Activated naive CD8-positive, alpha-beta T cell treated with anti-CD3 and anti-CD28 coated beads, Interleukin-2, amount 50 U/mL, for 16 hours (primary cell): ENCODE results near the gene FGF1.

Source experiments
- DNase-seq: peaks from one replicate; pipeline ENCODE4 v3.0.0-alpha.2; 2020; ENCODE audit warnings: low read depth, low spot score

The FGF1 gene

DNA sequence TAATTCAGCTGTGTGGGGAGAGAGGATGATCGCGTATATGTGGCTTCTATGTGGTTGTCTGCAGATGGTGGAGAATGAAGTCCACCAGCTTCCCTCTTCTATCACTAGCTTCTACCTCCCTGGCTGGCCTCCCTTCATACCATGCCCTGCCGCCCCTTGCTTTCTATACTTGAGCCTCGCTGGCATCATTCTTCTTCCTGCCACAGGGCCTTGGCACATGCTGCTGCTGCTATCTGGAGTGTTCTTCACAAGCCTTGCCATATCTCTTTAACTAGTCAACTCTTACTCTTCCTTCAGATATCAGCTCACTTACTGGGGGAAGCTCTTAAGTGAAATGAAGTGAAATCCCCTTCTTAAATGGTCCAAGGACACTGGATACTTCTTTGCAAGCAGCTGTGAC lies 100.4 kb downstream of the FGF1 start:
- no peak for DNase-seq

- DNase-seq: no peak
Observed at GRCh38 chr5:142584891-142585290, 101.0 kb downstream of the FGF1 start.

GRCh38 chr5:142578161-142578830 lies 107.6 kb downstream of the FGF1 start:
- DNase-seq: no peak

GRCh38 chr5:142576804-142577203 lies 109.1 kb downstream of the FGF1 start:
- no peak for DNase-seq

DNA sequence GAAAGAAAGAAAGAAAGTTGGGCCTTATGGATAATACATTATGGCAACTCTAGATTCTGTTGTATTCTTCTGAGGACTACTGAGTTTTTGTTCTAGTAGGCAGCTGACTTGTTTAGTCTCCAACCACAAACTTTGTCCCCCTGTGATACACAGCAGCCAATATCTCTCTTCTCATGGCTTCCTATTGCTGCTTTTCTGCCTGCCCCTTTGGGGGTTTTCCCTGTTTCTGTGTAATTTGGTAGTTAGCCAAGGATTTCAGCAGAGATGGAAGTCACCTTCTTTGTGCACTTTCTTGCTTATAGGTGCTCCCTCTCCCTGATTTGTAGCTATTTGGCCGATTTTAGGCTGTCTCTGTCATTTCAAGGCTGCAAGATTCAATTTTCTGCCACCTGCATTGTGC lies 109.6 kb downstream of the FGF1 start:
- DNase-seq: no peak

DNA sequence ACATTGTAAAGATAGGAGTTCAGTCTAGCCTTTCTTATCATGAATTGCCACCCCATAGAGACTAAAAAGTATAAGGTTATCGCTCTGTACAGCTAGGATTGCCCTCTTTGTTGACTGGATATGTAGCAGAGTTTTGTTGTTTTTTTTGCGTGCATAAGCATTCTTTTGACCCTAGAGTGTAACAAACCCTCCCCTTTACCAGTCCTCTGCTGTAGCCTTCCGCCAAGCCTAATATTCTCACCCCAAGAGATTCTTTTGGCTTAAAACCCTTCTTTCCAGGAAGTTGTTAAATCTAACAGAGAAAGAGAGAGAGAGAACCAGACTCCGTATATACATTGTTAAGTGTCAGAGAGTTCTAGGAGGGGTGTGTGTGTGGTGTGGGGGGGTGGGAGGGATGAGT lies 113.9 kb downstream of the FGF1 start:
- no peak for DNase-seq

GRCh38 chr5:142571371-142571770 lies 114.5 kb downstream of the FGF1 start:
- no peak for DNase-seq

DNA sequence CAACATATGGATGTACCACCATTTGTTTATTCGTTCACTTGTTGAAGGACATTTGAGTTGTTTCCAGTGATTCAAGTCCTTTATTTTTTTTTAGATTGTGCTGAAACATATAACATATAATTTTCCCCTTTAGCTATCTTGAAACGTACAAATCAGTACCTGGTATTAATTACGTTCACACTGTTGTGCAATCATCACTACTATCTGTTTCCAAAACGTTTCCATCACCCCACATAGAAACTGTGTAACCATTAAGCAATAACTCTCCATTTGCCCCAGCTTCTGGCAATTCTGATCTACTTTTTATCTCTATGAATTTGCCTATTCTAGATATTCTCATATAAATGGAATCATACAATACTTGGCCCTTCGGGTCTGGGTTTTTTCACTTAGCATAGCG lies 116.0 kb downstream of the FGF1 start:
- no peak for DNase-seq

DNA sequence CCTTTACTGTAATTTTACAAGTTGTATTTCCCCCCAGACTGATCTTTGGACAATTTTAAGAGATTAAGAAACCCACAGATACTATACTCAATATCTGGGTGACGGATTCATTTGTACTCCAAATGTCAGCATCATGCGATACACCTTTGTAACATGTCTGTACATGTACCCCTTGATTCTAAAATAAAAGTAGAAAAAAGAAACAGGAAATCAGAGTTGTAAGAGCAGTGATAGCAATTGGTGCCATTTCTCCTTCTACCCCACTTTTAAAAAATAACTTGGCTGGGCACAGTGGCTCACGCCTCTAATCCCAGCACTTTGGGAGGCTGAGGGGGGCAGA lies 116.9 kb downstream of the FGF1 start:
- DNase-seq: no peak

GRCh38 chr5:142568283-142568995 lies 117.5 kb downstream of the FGF1 start:
- DNase-seq: no peak

DNA sequence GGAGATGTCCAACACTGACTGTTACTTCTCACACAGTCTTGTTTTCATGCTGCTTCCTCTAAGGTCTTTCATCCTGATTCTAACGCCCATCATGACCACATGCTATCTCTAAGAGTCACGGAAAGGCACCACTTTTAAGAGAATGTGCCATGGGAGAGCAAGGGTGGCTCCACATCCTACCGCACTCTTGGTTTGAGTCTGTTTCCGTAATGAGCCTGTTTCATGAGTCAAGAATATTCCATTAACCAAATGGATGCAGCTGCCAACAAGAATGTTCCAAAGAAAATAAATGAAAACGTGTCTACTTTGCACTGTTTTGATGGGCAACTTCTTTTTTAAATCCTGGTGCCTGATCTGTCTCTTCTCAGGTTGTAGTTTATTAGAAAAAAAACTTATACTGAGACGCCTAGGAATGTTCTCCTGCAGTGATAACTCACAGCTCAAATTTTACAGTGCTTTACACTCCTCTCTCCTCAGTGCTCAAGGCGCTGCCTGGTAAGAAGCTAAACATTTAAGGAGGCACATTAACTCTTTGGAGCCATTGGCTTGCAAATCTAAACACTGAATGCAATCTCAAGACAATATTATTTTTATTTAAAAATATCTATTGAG lies 124.3 kb downstream of the FGF1 start:
- DNase-seq: no peak

DNA sequence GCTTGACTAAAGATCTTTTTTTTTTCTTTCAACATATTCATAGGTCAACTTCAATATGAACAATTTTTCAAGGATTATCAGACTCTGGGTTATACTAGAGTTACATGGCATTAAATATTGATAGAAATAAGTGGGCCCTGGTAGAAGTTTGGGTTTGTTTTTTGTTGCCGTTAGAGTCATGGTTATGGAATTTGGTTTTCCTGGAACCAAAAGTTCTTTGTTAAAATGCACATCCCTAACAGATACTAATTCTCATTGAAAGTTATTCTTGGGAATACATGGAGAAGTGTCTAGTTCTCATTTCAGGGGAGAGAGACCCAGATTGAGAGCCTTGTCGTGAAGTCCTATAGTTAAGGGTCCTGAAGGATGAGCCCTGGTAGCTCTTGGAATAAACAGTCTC lies 124.9 kb downstream of the FGF1 start:
- DNase-seq: no peak

DNA sequence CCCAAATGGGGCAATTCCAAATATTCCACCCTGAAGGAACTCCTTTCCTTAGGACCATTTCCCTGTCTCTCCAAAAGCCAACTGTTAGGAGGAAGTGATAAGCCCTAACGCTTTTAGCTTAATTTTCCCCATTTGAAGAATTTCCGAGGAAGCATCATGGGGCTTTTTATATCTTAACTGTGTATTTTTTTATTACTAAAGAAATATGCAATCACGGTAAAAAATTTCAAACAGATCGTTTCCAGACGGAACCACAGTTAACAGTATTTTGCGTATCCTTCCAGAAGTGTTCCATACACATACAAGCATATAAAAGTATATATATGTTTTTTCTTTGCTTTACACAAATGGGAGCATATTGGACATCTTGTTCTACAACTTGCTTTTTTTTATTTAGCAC lies 133.8 kb downstream of the FGF1 start:
- no peak for DNase-seq

GRCh38 chr5:142551338-142552067 lies 134.4 kb downstream of the FGF1 start:
- no peak for DNase-seq

GRCh38 chr5:142550471-142550870 lies 135.4 kb downstream of the FGF1 start:
- no peak for DNase-seq

DNA sequence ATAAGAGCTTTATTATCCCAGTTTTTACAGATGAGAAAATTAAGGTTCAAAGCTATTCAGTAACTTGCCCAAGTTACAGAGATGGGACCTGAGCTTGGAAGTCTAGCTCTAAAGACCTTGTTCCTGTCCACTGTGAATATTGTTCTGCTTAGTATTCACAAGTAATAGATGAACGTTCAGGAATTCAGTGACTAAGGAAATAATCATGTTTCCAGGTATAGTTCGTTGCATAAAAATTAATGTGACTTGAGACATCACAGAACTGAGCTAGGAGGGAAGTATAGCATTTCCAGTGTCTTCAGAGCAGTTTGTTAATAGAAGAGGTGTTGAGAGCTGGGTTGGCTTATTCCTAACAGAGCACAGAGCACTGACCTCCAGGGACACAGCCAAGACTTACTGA lies 136.1 kb downstream of the FGF1 start:
- no peak for DNase-seq

DNA sequence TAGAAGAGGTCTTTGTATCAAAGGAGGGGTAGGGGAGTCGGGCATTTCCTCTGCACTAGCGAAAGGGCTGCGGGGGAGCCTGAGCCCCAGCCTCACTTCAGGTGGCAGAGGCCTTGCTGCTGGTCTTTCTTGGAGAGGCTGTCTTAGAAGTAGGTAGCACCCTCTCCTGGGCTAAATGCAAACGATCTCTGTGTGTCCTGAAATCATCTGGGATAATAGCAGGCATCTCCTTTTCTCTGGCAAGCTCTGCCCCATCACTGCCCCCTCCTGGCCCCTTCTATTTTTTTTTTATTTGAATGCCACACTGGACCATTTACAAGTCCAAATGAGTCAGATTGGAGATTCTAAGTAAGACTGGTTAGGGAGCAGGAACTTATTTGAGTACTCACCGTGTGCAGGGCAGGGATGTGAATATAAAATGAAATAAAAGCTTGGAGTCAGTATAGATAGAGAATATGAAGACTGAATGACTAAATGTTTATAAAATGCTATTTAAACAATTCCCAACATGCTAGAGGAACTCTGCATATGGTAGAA lies 137.1 kb downstream of the FGF1 start:
- DNase-seq: no peak

GRCh38 chr5:142547445-142548380 lies 138.2 kb downstream of the FGF1 start:
- no peak for DNase-seq

GRCh38 chr5:142545650-142546322 lies 140.1 kb downstream of the FGF1 start:
- DNase-seq: no peak

- DNase-seq: no peak
Observed at GRCh38 chr5:142544946-142545649, 140.8 kb downstream of the FGF1 start.
